Adrenal gland (tissue), 12 donors: ENCODE results near the gene GHSR. TPM values are rescaled to one million over a fixed set of nuclear protein-coding genes. Genes with fewer than 3 reads are reported as not detected.

Experiments
- DNase-seq, 7 donors: peaks; one replicate each; pipeline ENCODE4 v3.0.0-alpha.2; 2019 to 2020
- H3K27ac ChIP-seq, 5 donors: fragments of 200-600 bp; sonication (generic) in 4 of 5; 1 replicate in 3 of 5; 2 replicates in 2 of 5; pipeline versions ENCODE4 v1.5.1 to v1.8.0; 2016 to 2020; ENCODE audit warnings: mild to moderate bottlenecking in 1 of 5
- H3K27me3 ChIP-seq: fragments of 200-600 bp; 2 replicates; pipeline ENCODE4 v1.8.0; 2021
- H3K36me3 ChIP-seq, 2 donors: fragments of 200-600 bp; replicated peaks in 1 of 2; 1 replicate in 1 of 2; 2 replicates in 1 of 2; pipeline versions ENCODE4 v1.5.1 to v1.8.0; 2018 to 2022
- H3K4me1 ChIP-seq, 2 donors: fragments of 200-600 bp; replicated peaks in 1 of 2; 1 replicate in 1 of 2; 2 replicates in 1 of 2; pipeline versions ENCODE4 v1.5.1 to v1.8.0; 2018 to 2021
- H3K4me3 ChIP-seq, 4 donors: fragments of 200-600 bp; sonication (generic) in 3 of 4; one replicate each; pipeline ENCODE4 v1.5.1; 2016 to 2018
- H3K9me3 ChIP-seq, 3 donors: fragments of 200-600 bp; sonication (generic) in 1 of 3; replicated peaks in 1 of 3; 1 replicate in 2 of 3; 2 replicates in 1 of 3; pipeline versions ENCODE4 v1.5.1 to v1.8.0; 2016 to 2021
- CTCF ChIP-seq, 6 experiments: fragments of 450-650 bp in 4 of 6; fragments of 200-600 bp in 2 of 6; sonication (generic) in 1 of 6; IDR thresholded peaks; 1 replicate in 5 of 6; 2 replicates in 1 of 6; pipeline versions ENCODE4 v1.5.1 to v1.8.0; 2016 to 2021; ENCODE audit warnings: antibody characterized with exemption in 6 of 6, mild to moderate bottlenecking in 2 of 6, moderate library complexity in 1 of 6
- POLR2A ChIP-seq, 2 donors: fragments of 450-650 bp; IDR thresholded peaks; one replicate each; pipeline ENCODE4 v1.6.1; 2017; ENCODE audit warnings: antibody characterized with exemption in 2 of 2, mild to moderate bottlenecking in 2 of 2, moderate library complexity in 1 of 2
- WGBS, 4 donors: extraction: QIAGEN DNeasy Blood & Tissue Kit in 2 of 4; methylation state at CpG; one replicate each; pipeline versions ENCODE4 v1.1.5 to v1.1.7; 2013 to 2017; 5-methylcytosine and 5-hydroxymethylcytosine counted together
- intact Hi-C, 2 donors: fragments of 100-400 bp; cut with DNase I; formaldehyde crosslinking; loops; one replicate each; pipeline versions ENCODE4 v1.14.1 to v1.15.0; 2022 to 2023
- polyA plus RNA-seq, 3 donors: library from polyadenylated mRNA; stranded (reverse); fragments of 200-250 nt in 2 of 3; fragments of 350-450 nt in 1 of 3; fragmentation: Illumina TruSeq in 1 of 3; extraction: RNeasy Lipid Tissue Mini Kit (QIAGEN cat#74804) in 1 of 3; gene quantifications; one replicate each; pipeline ENCODE4 v1.2.3, GENCODE V29; 2013 to 2014
- total RNA-seq, 9 donors: library from RNA; depleted of rRNA in 4 of 9; stranded (reverse); fragments of >200 nt in 4 of 9; fragments of 120-200 nt in 1 of 9; fragmentation: NEBNext Ultra II Directional in 1 of 9; extraction: Animal tissue kit (Norgen Biotek cat#: 25700) in 1 of 9; gene quantifications; one replicate each; pipeline versions ENCODE4 v1.1.0 to v1.2.4, GENCODE V29; 2013 to 2023
- donor health status: healthy with polysubstance abuse.
- donor health status: Bipolar disorder and iron deficiency.
- donor health status: DM: yes; HTN: yes; CAD: no.
- donor health status: DM: no; HTN: no; CAD: no.
- donor health status: DM: no; HTN: no; CAD: no.
- donor health status: DM: yes; HTN: yes; CAD: no.

Gene GHSR
- total and polyA plus RNA-seq, 12 donors, result 0.24 to 1.8 (median 0.31) TPM; not detected in 8

DNA sequence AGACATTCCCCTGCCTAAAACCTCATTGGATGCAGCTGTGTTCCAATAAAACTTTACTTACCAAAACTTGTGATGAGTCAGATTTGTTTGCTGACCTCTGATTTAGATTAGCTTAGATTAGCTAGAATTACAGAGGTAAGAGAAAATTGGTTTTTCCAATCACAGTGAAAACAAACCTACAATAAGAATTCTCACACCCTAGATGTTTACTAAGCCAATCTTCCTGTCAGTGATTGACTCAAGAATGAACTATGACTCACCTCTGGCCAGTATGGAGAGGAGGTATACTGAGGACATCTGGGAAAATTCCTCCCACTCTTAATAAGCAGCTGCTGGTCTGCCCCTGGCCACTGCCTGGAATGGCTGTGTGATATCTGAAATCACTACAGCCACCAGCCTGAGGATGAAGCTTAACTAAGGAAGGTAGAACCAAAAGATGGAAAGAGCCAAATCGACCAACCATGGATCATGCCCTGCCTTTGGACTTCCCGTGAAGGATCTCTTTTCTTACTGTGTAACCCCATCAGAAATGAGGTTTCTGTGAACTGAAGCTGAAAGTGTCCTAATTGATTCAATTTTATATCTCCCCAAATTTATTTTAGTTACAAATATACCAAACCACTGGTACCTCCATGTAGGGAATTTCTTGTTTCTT, 19.0 kb upstream of the GHSR start:
- no peak overlapping the region for H3K27ac ChIP-seq
- H3K4me3 ChIP-seq, result no peak overlapping the region
- intact Hi-C loops, result loop anchor here in 1 of 2 donors (10.0 kb wide), 1 partner anchor 112 kb away; no protein-coding TSS in a partner anchor
- H3K9me3 ChIP-seq, result no peaks in the 10 kb centered on the region
- no peak for TF ChIP-seq POLR2A (IDR thresholded peaks at IDR 0.05)
- no peak for TF ChIP-seq CTCF (IDR thresholded peaks at IDR 0.05)
- no peaks in the 10 kb centered on the region for H3K4me1 ChIP-seq
- WGBS, 4 donors, result 88 to 91% (median 90%) methylated on average over 2 of the region's 2 CpGs
- H3K36me3 ChIP-seq, result no peaks in the 10 kb centered on the region
- DNase-seq, result no peak
- H3K27me3 ChIP-seq, result no peaks in the 10 kb centered on the region

DNA sequence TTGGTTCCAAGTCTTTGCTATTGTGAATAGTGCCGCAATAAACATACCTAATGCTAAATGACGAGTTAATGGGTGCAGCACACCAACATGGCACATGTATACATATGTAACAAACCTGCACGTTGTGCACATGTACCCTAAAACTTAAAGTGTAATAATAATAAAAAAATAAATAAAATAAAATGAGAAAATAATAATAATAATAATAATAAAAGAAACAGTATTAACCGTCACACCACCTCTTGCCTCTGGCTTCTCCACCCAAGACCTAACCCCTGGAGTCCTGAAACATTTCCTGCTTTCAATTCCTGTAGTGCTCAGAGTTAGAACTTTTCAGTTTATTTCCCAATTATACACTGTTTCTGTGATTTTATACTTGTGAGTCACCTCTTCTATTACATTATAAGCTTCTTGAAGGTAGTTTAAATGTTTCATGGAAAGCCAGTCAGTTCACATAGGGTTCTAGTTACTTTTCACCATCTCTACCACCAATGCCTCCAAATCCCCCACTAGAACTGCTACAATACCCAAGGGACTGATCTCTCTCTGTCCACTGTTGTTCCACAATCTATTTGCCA, 18.4 kb upstream of the GHSR start:
- Histone ChIP-seq H3K4me3 (no peak overlapping the region), H3K4me1 (no peaks in the 10 kb centered on the region), H3K9me3 (no peaks in the 10 kb centered on the region), H3K36me3 (no peaks in the 10 kb centered on the region), H3K27ac (no peak overlapping the region), H3K27me3 (no peaks in the 10 kb centered on the region)
- DNase-seq, result no peak
- intact Hi-C loops, result loop anchor here in 1 of 2 donors (10.0 kb wide), 1 partner anchor 112 kb away; no protein-coding TSS in a partner anchor
- WGBS, 4 donors, result 68 to 89% (median 81%) methylated on average over 4 of the region's 4 CpGs
- TF ChIP-seq POLR2A (IDR thresholded peaks at IDR 0.05) (no peak), CTCF (IDR thresholded peaks at IDR 0.05) (no peak)

GRCh38 chr3:172465281-172465680, 17.0 kb upstream of the GHSR start:
- TF ChIP-seq POLR2A (IDR thresholded peaks at IDR 0.05) (no peak), CTCF (IDR thresholded peaks at IDR 0.05) (no peak)
- Histone ChIP-seq H3K9me3 (no peaks in the 10 kb centered on the region), H3K27me3 (no peaks in the 10 kb centered on the region), H3K27ac (no peak overlapping the region), H3K4me3 (no peak overlapping the region), H3K4me1 (no peaks in the 10 kb centered on the region), H3K36me3 (no peaks in the 10 kb centered on the region)
- DNase-seq, result no peak
- intact Hi-C loops, result loop anchor here in 1 of 2 donors (10.0 kb wide), 1 partner anchor 110 kb away; no protein-coding TSS in a partner anchor

DNA sequence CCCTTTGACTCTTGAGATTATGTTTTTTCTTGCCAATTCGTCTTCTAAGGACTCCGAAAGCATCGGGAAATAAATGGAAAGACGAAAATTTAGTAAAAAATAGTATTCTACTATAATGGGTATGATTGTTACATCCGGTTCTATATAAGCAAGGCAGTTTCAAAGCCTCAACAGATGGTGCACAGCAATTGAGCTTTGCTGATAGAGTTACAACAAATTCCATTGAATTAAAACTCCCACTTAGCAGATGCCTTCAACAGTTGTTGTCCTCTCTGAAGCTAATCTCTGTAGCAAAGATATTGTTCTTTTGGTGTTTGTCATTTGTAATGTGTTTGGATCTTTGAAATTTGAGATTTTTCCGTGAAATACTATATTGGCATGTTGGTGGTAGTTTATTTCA, 16.1 kb upstream of the GHSR start:
- 86 to 91% (median 87%) methylated on average over 6 of the region's 6 CpGs for WGBS, 4 donors
- no peaks in the 10 kb centered on the region for H3K4me1 ChIP-seq
- intact Hi-C loops, result loop anchor here in 1 of 2 donors (10.0 kb wide), 1 partner anchor 110 kb away; no protein-coding TSS in a partner anchor

More for the DNA sequence above, 16.1 kb upstream of the GHSR start:
- H3K27ac ChIP-seq, result no peak overlapping the region
- TF ChIP-seq POLR2A (IDR thresholded peaks at IDR 0.05), result no peak
- no peak for TF ChIP-seq CTCF (IDR thresholded peaks at IDR 0.05)
- no peaks in the 10 kb centered on the region for H3K27me3 ChIP-seq
- no peak for DNase-seq
- no peaks in the 10 kb centered on the region for H3K36me3 ChIP-seq
- H3K4me3 ChIP-seq, result no peak overlapping the region
- no peaks in the 10 kb centered on the region for H3K9me3 ChIP-seq
